Neuronal stem cell (in vitro differentiated cells): Measurements from ENCODE around the gene KIF22.
A peak's percentile ranks its signal among the peaks of the same experiment; 100 is the strongest.
"Not testable (repeated sequence)": the region's sequence is repeated elsewhere in the genome, so short reads cannot be mapped to it uniquely, and the experiment has no call there.

Source experiments
- DNase-seq: peaks from one replicate; pipeline ENCODE4 v3.0.0-alpha.2; 2013; ENCODE audit warnings: low spot score
- H2AFZ ChIP-seq: one replicate; pipeline ENCODE4 v1.6.1; 2013; ENCODE audit warnings: mild to moderate bottlenecking, low read length, inconsistent platforms
- H2AK5ac ChIP-seq: 2 replicates; pipeline ENCODE4 v1.6.1; 2013; ENCODE audit warnings: low read depth, mild to moderate bottlenecking, inconsistent platforms, low read length, moderate library complexity, mixed read lengths
- H2BK120ac ChIP-seq: 2 replicates; pipeline ENCODE4 v1.6.1; 2013; ENCODE audit warnings: low read depth, mild to moderate bottlenecking, inconsistent platforms, low read length, moderate library complexity, mixed read lengths
- H2BK12ac ChIP-seq: one replicate; pipeline ENCODE4 v1.6.1; 2013; ENCODE audit warnings: low read length, inconsistent platforms
- H2BK15ac ChIP-seq: 2 replicates; pipeline ENCODE4 v1.6.1; 2013; ENCODE audit warnings: mild to moderate bottlenecking, low read length, inconsistent platforms, mixed read lengths
- H2BK5ac ChIP-seq: one replicate; pipeline ENCODE4 v1.6.1; 2013; ENCODE audit warnings: inconsistent platforms, mild to moderate bottlenecking, low read length, moderate library complexity
- H3K14ac ChIP-seq: one replicate; pipeline ENCODE4 v1.6.1; 2013; ENCODE audit warnings: low read length, inconsistent platforms
- H3K18ac ChIP-seq: 2 replicates; pipeline ENCODE4 v1.6.1; 2013; ENCODE audit warnings: low read length, inconsistent platforms
- H3K23ac ChIP-seq: 2 replicates; pipeline ENCODE4 v1.6.1; 2013; ENCODE audit warnings: low read depth, mild to moderate bottlenecking, mixed read lengths, low read length, inconsistent platforms; ENCODE audit not compliant: poor library complexity
- H3K27ac ChIP-seq: replicated peaks from 3 replicates; pipeline ENCODE4 v1.5.1; 2013; ENCODE audit warnings: low read length, inconsistent platforms
- H3K27me3 ChIP-seq, 3 experiments: 2 replicates each; pipeline ENCODE4 v1.6.1; 2013; ENCODE audit warnings: low read length in 3 of 3, mild to moderate bottlenecking in 2 of 3, inconsistent platforms in 1 of 3, low read depth in 1 of 3, mixed read lengths in 1 of 3, moderate library complexity in 1 of 3; ENCODE audit not compliant: control insufficient read depth in 3 of 3, insufficient read depth in 3 of 3
- H3K36me3 ChIP-seq, 2 donors: replicated peaks in 1 of 2; 2 replicates each; pipeline ENCODE4 v1.6.1; 2013; ENCODE audit warnings: low read length in 2 of 2; ENCODE audit not compliant: control insufficient read depth in 2 of 2, insufficient read depth in 2 of 2
- H3K4ac ChIP-seq: 2 replicates; pipeline ENCODE4 v1.6.1; 2013; ENCODE audit warnings: inconsistent platforms, mild to moderate bottlenecking, low read length, moderate library complexity
- H3K4me1 ChIP-seq, 2 donors: 1 replicate in 1 of 2; 2 replicates in 1 of 2; pipeline ENCODE4 v1.6.1; 2013; ENCODE audit warnings: low read length in 2 of 2, low read depth in 1 of 2; ENCODE audit not compliant: control insufficient read depth in 2 of 2, insufficient read depth in 1 of 2
- H3K4me2 ChIP-seq: one replicate; pipeline ENCODE4 v1.6.1; 2013; ENCODE audit warnings: mild to moderate bottlenecking, low read length, inconsistent platforms; ENCODE audit not compliant: insufficient read depth, poor library complexity, severe bottlenecking
- H3K4me3 ChIP-seq, 2 donors: 2 replicates each; pipeline ENCODE4 v1.5.1; 2013; ENCODE audit warnings: low read length in 2 of 2, mild to moderate bottlenecking in 2 of 2, inconsistent platforms in 1 of 2, moderate library complexity in 1 of 2
- H3K79me1 ChIP-seq: one replicate; pipeline ENCODE4 v1.6.1; 2013; ENCODE audit warnings: low read depth, mild to moderate bottlenecking, inconsistent platforms, low read length, moderate library complexity
- H3K9ac ChIP-seq: one replicate; pipeline ENCODE4 v1.6.1; 2013; ENCODE audit warnings: mild to moderate bottlenecking, low read depth, low read length, inconsistent platforms; ENCODE audit not compliant: poor library complexity
- H3K9me3 ChIP-seq, 2 donors: replicated peaks in 1 of 2; 2 replicates each; pipeline versions ENCODE3 to v1.6.1; 2013; ENCODE audit warnings: low read length in 2 of 2, mild to moderate bottlenecking in 2 of 2, inconsistent platforms in 1 of 2, low read depth in 1 of 2, mixed read lengths in 1 of 2, moderate library complexity in 1 of 2; ENCODE audit not compliant: control insufficient read depth in 2 of 2, insufficient read depth in 1 of 2
- H4K8ac ChIP-seq: one replicate; pipeline ENCODE4 v1.6.1; 2013; ENCODE audit warnings: low read depth, mild to moderate bottlenecking, inconsistent platforms, low read length, moderate library complexity
- H4K91ac ChIP-seq: one replicate; pipeline ENCODE4 v1.6.1; 2013; ENCODE audit warnings: low read length, low read depth, mild to moderate bottlenecking, inconsistent platforms; ENCODE audit not compliant: poor library complexity
- WGBS, 2 donors: extraction: QIAGEN DNeasy Blood & Tissue Kit; methylation state at CpG; one replicate each; pipeline ENCODE4 v1.1.7; 2013; ENCODE audit warnings: missing lambda C conversion rate in 2 of 2, mixed read lengths in 1 of 2; ENCODE audit not compliant: insufficient read length in 2 of 2, insufficient replicate concordance in 1 of 2; ENCODE audit errors: extremely low coverage in 2 of 2; 5-methylcytosine and 5-hydroxymethylcytosine counted together

Gene KIF22

GRCh38 chr16:29783094-29783953 lies 7.2 kb upstream of the KIF22 start:
- not testable (repeated sequence) for DNase-seq, H3K27ac ChIP-seq

GRCh38 chr16:29784157-29784556 lies 6.4 kb upstream of the KIF22 start:
- Histone ChIP-seq H3K4ac (no peak overlapping the region), H3K36me3 (no peaks in the 10 kb centered on the region), H3K9me3 (no peaks in the 10 kb centered on the region), H3K23ac (no peak overlapping the region), H3K27me3 (peaks cover 0 to 18% (median 0%) of the 10 kb centered on the region in 3 experiments), H2AFZ (no peak overlapping the region), H4K8ac (no peak overlapping the region), H3K18ac (no peak overlapping the region), H2BK12ac (no peak overlapping the region), H3K27ac (no peak overlapping the region), H2BK120ac (no peak overlapping the region), H3K79me1 (peaks cover 2% of the 10 kb centered on the region), H2BK15ac (no peak overlapping the region), H3K4me1 (peaks cover 3 to 4% of the 10 kb centered on the region in 2 donors), H4K91ac (no peak overlapping the region), H3K4me3 (no peak overlapping the region), H3K14ac (no peak overlapping the region), H2AK5ac (no peak overlapping the region), H3K4me2 (no peak overlapping the region), H3K9ac (no peak overlapping the region), H2BK5ac (no peak overlapping the region)
- WGBS, 2 donors: no CpG with 5 or more reads among the region's 2 CpGs
- DNase-seq: no peak

More at GRCh38 chr16:29783094-29783953, 7.2 kb upstream of the KIF22 start:
- H2BK12ac ChIP-seq, H3K4me1 ChIP-seq, H4K8ac ChIP-seq, H2AK5ac ChIP-seq, H3K36me3 ChIP-seq, H3K9me3 ChIP-seq, H3K4me3 ChIP-seq, H3K79me1 ChIP-seq, H2BK5ac ChIP-seq, H2BK15ac ChIP-seq, H3K23ac ChIP-seq, H2BK120ac ChIP-seq, H3K14ac ChIP-seq, H3K4me2 ChIP-seq, H4K91ac ChIP-seq, H3K4ac ChIP-seq, H3K18ac ChIP-seq, H3K9ac ChIP-seq: not testable (repeated sequence)
- WGBS, 2 donors: no CpG with 5 or more reads among the region's 13 CpGs
- Histone ChIP-seq H2AFZ (peak overlapping the region; percentile 3), H3K27me3 (peaks cover 0 to 18% (median 0%) of the 10 kb centered on the region in 3 experiments)

DNA sequence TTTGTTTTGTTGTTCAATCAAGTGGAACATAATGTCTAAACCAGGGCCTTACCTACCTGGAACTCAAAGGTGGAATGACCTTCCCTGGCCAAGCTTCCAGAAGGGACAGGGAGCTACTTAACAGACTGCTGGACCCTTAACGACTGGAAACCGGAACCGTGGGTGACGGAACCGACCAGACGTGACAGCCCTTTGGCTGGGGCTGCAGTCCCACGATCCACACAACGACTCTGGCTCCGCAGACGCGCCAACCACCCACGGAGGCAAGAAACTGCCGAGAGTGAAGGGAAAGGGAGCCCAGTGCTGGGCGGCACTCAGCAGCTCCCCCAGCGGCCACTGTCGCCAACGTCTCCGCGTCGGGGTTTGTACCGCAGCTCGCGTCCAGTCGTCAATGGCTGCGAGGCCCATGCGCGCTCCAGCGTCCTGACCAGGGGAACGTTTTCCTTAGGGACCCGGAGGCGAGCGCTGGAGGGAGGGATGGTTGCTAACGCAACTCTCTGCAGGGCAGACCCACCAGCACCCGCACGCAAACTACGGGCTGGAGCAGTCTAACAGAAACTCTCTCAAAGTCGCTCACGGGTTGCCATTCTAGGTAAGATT lies 5.5 kb upstream of the KIF22 start:
- no peak overlapping the region for H4K91ac ChIP-seq
- H2BK15ac ChIP-seq: no peak overlapping the region
- H3K9me3 ChIP-seq: no peaks in the 10 kb centered on the region
- peaks cover 2% of the 10 kb centered on the region for H3K79me1 ChIP-seq
- H2AK5ac ChIP-seq: no peak overlapping the region
- H2BK12ac ChIP-seq: no peak overlapping the region
- H3K27ac ChIP-seq: no peak overlapping the region
- no peak overlapping the region for H4K8ac ChIP-seq
- H3K36me3 ChIP-seq: no peaks in the 10 kb centered on the region
- H3K4me1 ChIP-seq: peaks cover 5 to 6% of the 10 kb centered on the region in 2 donors
- H2AFZ ChIP-seq: peak overlapping the region; percentile 60
- H3K4me3 ChIP-seq: peak overlapping the region in 1 of 2 donors; percentile 32
- H3K18ac ChIP-seq: peak overlapping the region; percentile 68
- H3K9ac ChIP-seq: no peak overlapping the region
- peak overlapping the region; percentile 34 for H3K4me2 ChIP-seq
- peak; percentile 48 for DNase-seq
- no CpG with 5 or more reads among the region's 38 CpGs for WGBS, 2 donors
- H3K4ac ChIP-seq: no peak overlapping the region
- no peak overlapping the region for H3K23ac ChIP-seq
- H2BK120ac ChIP-seq: no peak overlapping the region
- H3K27me3 ChIP-seq: peaks cover 0 to 14% (median 0%) of the 10 kb centered on the region in 3 experiments
- H3K14ac ChIP-seq: no peak overlapping the region
- H2BK5ac ChIP-seq: no peak overlapping the region

GRCh38 chr16:29787155-29787554 lies 3.4 kb upstream of the KIF22 start:
- H3K36me3 ChIP-seq, H2BK15ac ChIP-seq, H3K4me2 ChIP-seq, H3K23ac ChIP-seq, H3K14ac ChIP-seq, H3K4me3 ChIP-seq, H3K27ac ChIP-seq, H2AFZ ChIP-seq, H4K91ac ChIP-seq, H2BK5ac ChIP-seq, H2AK5ac ChIP-seq, H3K4ac ChIP-seq, DNase-seq, H3K79me1 ChIP-seq, H2BK120ac ChIP-seq, H3K9ac ChIP-seq, H3K27me3 ChIP-seq, H2BK12ac ChIP-seq, H4K8ac ChIP-seq, H3K9me3 ChIP-seq, H3K18ac ChIP-seq: not testable (repeated sequence)
- peaks cover 9 to 11% of the 10 kb centered on the region in 2 donors for H3K4me1 ChIP-seq
- WGBS, 2 donors: no CpG with 5 or more reads among the region's 4 CpGs
